Measurements from ENCODE around the gene STEAP1B.

The STEAP1B gene

GRCh38 chr7:22427104-22427503 lies 72.9 kb downstream of the STEAP1B start:
- no peak for FAIRE-seq

DNA sequence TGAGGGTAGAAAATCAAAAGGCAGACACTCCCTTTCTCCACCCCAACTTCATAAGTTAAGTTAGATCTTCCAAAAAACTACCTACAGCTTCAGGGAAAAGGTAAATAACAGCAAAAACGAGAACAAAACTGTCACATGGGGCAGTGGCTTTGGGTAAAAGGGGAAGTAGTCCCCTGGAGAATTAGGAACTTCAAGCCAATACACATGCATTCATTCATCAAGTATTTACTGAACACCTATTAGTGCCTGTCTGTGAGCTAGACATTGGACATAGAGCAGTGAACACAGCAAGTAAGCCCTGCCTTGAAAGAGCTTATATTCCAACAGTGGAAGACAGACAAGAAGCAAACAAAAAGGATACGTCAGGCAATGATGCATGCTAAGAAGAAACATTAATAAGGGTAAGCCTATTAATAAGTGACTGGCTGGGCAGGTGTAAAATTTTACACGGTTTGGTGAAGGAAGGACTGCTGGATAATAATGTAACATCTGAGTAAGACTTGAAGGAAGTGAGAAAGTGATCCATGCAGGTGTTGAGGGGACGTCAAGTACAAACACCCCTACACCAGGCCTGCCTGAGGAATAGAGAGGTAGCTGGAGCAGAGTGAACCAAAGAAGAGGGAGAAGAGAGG lies 73.4 kb downstream of the STEAP1B start:
- FAIRE-seq = no peak

DNA sequence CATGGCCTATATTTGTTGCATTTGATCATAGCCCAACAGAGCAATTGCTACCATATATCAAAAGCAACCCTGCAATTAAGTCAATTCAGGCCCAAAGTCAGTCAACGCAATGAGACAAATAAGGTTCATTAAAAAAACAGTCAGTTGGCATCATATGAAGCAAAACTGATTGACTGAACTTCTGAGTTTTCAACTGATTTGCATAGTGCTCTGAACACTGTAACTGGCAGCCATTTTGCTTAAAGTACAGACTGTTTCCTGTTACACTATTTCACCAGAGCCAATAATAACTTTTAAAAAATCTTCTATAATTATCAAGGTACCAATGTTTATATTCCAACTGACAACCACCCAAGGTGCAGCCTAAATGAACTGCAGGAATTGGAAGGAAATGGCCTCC lies 74.6 kb downstream of the STEAP1B start:
- no peak for FAIRE-seq

GRCh38 chr7:22422831-22423615 lies 77.0 kb downstream of the STEAP1B start:
- FAIRE-seq = no peak

DNA sequence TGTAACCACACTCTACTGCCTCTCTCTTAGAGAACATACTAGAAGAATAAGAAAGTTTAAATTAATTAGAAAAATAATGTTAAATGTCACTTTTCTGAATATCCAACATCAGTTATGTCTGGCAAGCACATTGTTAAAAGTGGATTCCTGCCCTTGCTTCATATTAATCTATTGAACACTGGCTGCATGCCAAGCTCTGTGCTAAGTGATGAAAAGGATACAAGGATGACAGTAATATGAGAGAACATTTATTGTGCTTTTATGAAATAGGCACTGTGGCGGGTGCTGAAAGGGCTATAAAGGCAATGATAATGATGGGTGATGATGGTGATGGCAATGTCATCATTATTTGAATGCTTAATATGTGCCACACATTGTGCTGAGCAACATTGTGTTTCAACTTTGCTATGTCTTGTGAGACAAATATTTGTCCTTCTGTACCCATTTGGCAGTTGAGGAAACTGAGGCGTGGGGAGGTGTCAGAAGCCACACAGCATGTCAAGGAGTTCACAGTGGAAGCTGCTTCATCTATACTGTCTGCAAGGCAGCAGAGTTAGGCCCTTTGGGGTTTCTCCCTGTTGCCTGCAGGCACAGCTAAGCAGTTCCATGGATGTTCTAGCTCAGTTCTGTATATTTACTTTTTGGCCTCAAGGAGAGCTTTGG lies 78.9 kb downstream of the STEAP1B start:
- no peak for FAIRE-seq

GRCh38 chr7:22420008-22420407 lies 80.0 kb downstream of the STEAP1B start:
- no peak for FAIRE-seq

GRCh38 chr7:22419488-22419887 lies 80.5 kb downstream of the STEAP1B start:
- no peak for FAIRE-seq

GRCh38 chr7:22418251-22419046 lies 81.5 kb downstream of the STEAP1B start:
- FAIRE-seq = no peak

DNA sequence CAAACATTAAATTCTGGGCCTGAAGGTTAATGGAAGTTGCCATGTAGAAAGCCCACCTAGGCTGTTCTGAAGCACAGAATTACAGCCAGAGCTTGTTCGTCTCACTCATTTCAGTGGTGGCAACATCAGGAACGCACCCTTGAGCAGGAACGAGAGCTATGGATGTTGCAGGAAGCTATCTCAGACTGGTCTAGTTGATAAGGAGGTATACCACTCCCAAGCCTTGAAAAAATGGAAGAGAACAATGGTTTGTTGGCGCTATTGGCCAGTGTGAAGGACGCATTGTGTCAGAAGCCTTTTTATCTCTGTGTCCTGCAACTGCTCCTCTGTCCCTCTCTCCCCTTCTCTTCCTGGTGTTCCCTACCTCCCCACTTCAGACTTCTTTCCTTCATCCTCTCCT lies 82.1 kb downstream of the STEAP1B start:
- no peak for FAIRE-seq

DNA sequence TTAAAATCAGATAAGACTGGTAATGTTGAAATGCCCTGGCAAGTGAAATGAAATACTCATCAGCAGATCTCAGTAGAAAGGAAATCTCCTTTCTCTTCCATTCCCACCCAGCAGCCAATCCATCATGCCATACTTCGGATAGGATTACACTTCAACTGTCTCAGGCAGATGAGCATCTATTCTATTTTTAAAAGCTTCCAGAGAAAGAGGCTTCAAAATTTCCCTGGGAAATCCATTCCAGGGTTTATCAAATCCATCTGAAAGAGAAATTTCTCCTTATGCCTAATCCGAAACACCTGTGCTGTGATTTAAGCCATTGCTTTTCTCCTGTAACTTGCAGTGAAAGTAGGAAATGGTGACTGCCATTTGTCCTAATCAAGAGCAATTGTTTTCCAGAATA lies 82.6 kb downstream of the STEAP1B start:
- no peak for FAIRE-seq

GRCh38 chr7:22414424-22414823 lies 85.6 kb downstream of the STEAP1B start:
- FAIRE-seq = no peak

GRCh38 chr7:22413211-22413610 lies 86.8 kb downstream of the STEAP1B start:
- no peak for FAIRE-seq

GRCh38 chr7:22411977-22412693 lies 87.9 kb downstream of the STEAP1B start:
- no peak for FAIRE-seq

DNA sequence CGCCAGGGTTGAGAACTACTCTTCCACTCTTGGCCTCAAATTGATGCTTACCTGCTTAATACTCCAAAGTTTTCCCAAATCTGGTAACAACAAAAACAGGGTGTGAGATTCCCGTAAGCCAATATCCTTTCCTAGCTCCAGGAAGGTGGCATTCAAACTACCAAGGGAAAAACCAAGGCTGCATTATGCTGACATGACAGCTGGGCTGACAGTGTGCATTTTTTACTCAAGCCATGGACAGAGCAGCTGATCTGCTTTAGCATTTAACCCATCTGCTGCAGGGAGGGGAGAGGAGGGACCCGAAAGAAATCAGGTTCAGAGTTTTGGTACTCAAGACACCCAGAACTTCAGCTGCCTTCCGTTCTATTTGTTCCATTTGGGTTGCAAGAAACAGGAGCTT lies 93.3 kb downstream of the STEAP1B start:
- no peak for FAIRE-seq

GRCh38 chr7:22404421-22405023 lies 95.5 kb downstream of the STEAP1B start:
- no peak for FAIRE-seq

GRCh38 chr7:22403344-22403743 lies 96.6 kb downstream of the STEAP1B start:
- FAIRE-seq = no peak

DNA sequence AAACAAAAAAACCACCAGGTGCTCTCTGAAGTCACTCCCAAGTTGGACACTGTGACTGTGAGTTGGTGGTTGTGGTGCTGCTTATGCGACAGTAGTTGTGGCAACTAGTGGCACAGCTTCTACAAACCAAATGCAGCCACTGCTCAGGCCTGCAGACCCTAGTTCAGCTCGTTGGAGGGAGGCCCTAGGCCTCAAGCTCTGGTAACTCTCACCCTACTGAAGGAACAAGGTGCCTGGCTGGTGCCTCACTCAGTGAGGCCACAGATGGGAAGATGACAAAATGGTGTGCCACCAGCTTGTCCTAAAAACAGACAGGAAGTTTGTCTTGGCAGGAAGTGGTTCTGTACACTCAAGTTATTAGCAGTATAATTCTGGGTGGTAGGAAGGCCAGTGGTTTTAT lies 97.7 kb downstream of the STEAP1B start:
- no peak for FAIRE-seq

DNA sequence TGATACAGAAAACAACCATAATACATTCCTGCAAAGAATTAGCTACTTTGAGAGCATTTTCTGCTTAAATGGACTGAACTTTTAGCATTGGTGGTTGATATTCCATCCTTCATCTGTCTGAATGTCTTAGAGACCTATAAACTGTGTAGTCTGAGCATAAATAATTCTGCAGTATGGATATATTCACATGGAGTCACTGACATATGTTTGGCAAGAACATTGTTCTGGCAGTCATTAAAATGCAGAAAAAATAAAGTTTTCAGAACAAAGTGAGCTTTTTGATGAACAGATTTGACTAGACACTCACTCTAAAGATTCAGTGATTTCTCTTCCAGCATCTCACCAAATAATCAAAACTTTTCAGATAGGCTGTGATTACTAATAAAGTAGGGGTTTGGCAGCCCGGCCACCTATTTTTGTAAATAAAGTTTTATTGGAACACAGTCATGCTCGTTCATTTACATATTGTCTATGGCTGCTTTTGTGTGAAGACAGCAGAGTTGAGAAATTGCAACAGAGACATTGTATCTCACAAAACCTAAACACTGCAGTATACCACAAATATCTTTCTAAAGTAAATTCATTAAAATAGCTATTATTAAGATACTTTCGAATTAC lies 98.9 kb downstream of the STEAP1B start:
- no peak for FAIRE-seq

- no peak for FAIRE-seq
These were observed 99.7 kb downstream of the STEAP1B start for GRCh38 chr7:22400150-22400814.

DNA sequence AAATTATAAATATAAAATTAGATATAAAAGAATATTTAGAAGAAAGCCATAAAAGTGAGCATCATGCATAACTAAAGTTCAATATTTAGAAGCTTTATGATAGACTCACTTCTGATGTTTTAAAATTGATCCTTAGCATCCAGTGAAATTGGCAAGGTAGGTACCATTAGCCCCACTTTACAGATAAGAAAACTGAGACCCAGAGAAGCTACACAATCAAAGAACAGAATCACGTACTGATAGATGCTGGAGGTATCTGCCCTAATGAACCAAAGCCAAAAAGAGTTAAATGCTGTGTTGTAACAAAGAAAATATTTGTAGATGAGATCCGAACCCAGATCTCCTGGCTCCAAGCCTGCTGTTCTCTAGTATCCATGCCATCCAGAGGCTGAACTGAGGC lies 100.4 kb downstream of the STEAP1B start:
- no peak for FAIRE-seq

DNA sequence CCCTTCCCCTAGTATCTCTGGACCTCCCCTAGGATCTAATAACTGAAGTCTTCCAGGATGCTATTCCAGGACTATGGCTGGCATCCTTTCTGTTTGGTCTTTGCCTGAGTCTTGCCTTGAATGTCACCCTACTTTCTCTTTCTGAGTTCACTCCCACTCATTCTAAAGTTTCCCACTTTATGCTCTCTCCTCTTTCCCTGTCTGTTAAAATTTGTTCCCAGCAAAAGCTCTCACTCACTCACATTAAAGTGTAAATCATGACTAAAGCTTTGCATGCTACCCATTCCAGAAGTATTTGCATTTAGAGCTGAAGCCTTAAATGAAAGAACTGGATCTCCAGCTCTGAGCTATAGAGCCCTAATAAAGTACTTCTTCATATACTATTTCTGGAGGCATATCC lies 100.9 kb downstream of the STEAP1B start:
- FAIRE-seq = no peak

All from A204.1 (cell line).